ENCODE results near the gene MAOA.

- TF ChIP-seq GATA3 (IDR thresholded peaks at IDR 0.05; ENCODE audit: low read depth, low read length): no peak
- no peak for TF ChIP-seq GATA2 (IDR thresholded peaks at IDR 0.05; ENCODE audit: low read depth, low read length)
Observed at GRCh38 chrX:43720961-43721360, 64.9 kb downstream of the MAOA start.

Measured in SH-SY5Y (cell line).